NT2/D1 (cell line): ENCODE data around the gene C19orf38.

ENCODE experiments used
- SUZ12 ChIP-seq: IDR thresholded peaks from 2 replicates; pipeline ENCODE4 v1.6.1; 2011; ENCODE audit not compliant: insufficient read length, insufficient read depth; ENCODE audit errors: extremely low read depth
- YY1 ChIP-seq: IDR thresholded peaks from 2 replicates; pipeline ENCODE4 v1.6.1; 2011; ENCODE audit not compliant: insufficient read length, insufficient read depth

DNA sequence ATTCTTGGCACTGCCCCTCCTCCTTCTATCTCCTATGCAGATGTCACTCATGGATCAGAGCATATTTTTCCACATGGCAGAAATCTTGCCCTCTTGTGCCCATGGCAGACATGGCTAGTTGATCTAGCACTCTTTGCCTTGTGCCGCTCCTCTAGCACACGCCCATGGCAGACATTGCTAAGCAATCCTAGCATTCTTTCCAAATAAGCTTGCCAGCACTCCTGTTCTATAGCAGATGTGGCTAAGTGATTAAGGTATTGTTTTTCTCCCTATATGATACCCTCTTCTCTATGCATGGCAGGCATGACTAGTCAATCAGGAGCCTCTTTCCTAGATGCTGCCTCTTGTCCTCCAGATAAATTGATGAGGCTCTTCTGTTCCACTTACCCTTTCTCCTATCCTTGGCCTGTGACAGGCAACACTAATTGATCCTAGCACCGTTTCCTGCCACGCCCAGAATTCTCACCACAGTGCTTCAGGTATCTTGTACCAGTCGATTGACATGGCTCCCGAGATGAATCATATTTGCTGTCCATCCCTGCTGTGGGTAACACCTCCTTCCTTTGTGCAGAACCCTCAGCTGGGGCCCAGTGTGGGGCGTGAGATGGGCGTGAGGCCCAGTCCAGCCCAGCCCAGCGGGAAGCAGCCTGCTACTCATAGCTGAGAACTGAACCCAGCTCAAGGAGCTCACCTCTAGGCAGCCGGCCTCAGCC lies 39.1 kb upstream of the C19orf38 start:
- TF ChIP-seq YY1 (no peak), SUZ12 (no peak)
